ENCODE data around the gene ROCK1.

Gene ROCK1

GRCh38 chr18:21105936-21106335, 5.7 kb downstream of the ROCK1 start:
- no peak for DNase-seq (ENCODE audit: low read depth)

- no peak for DNase-seq (ENCODE audit: low read depth)
Observed at GRCh38 chr18:21101172-21101571, 10.4 kb downstream of the ROCK1 start.

- no peak for DNase-seq (ENCODE audit: low read depth)
Observed at GRCh38 chr18:21100678-21101077, 10.9 kb downstream of the ROCK1 start.

GRCh38 chr18:21100146-21100545, 11.5 kb downstream of the ROCK1 start:
- no peak for DNase-seq (ENCODE audit: low read depth)

GRCh38 chr18:21099442-21099841, 12.2 kb downstream of the ROCK1 start:
- DNase-seq (ENCODE audit: low read depth): no peak

- DNase-seq (ENCODE audit: low read depth): no peak
Observed at GRCh38 chr18:21096760-21097159, 14.9 kb downstream of the ROCK1 start.

- no peak for DNase-seq (ENCODE audit: low read depth)
Observed at GRCh38 chr18:21093133-21093532, 18.5 kb downstream of the ROCK1 start.

GRCh38 chr18:21090680-21091079, 20.9 kb downstream of the ROCK1 start:
- no peak for DNase-seq (ENCODE audit: low read depth)

- DNase-seq (ENCODE audit: low read depth): no peak
Observed at GRCh38 chr18:21085579-21086166, 25.9 kb downstream of the ROCK1 start.

- no peak for DNase-seq (ENCODE audit: low read depth)
Observed at GRCh38 chr18:21084511-21085078, 27.0 kb downstream of the ROCK1 start.

- no peak for DNase-seq (ENCODE audit: low read depth)
Observed at GRCh38 chr18:21083017-21083416, 28.6 kb downstream of the ROCK1 start.

- no peak for DNase-seq (ENCODE audit: low read depth)
Observed at GRCh38 chr18:21081426-21081825, 30.2 kb downstream of the ROCK1 start.

GRCh38 chr18:21080576-21080975, 31.0 kb downstream of the ROCK1 start:
- no peak for DNase-seq (ENCODE audit: low read depth)

- no peak for DNase-seq (ENCODE audit: low read depth)
Observed at GRCh38 chr18:21074336-21075323, 37.0 kb downstream of the ROCK1 start.

- DNase-seq (ENCODE audit: low read depth): no peak
Observed at GRCh38 chr18:21073180-21073579, 38.4 kb downstream of the ROCK1 start.

GRCh38 chr18:21071071-21071470, 40.5 kb downstream of the ROCK1 start:
- no peak for DNase-seq (ENCODE audit: low read depth)

GRCh38 chr18:21069468-21069867, 42.1 kb downstream of the ROCK1 start:
- no peak for DNase-seq (ENCODE audit: low read depth)

- DNase-seq (ENCODE audit: low read depth): no peak
Observed at GRCh38 chr18:21064347-21064746, 47.3 kb downstream of the ROCK1 start.

GRCh38 chr18:21063011-21063410, 48.6 kb downstream of the ROCK1 start:
- no peak for DNase-seq (ENCODE audit: low read depth)

- no peak for DNase-seq (ENCODE audit: low read depth)
Observed at GRCh38 chr18:21057112-21057511, 54.5 kb downstream of the ROCK1 start.

- no peak for DNase-seq (ENCODE audit: low read depth)
Observed at GRCh38 chr18:21056545-21056944, 55.1 kb downstream of the ROCK1 start.

- no peak for DNase-seq (ENCODE audit: low read depth)
Observed at GRCh38 chr18:21054252-21054821, 57.3 kb downstream of the ROCK1 start.

GRCh38 chr18:21053127-21053526, 58.5 kb downstream of the ROCK1 start:
- no peak for DNase-seq (ENCODE audit: low read depth)

Measured in activated gamma-delta T cell treated with anti-CD3 and anti-CD28 coated beads, Interleukin-2, amount 50 U/mL, for 16 hours (primary cell).